8988T (cell line): ENCODE data around the gene ANKS1B.
"Not testable (repeated sequence)": the region's sequence is repeated elsewhere in the genome, so short reads cannot be mapped to it uniquely, and the experiment has no call there.

Experiments
- DNase-seq: peaks from one replicate; pipeline ENCODE4 v3.0.0; 2011

ANKS1B gene

GRCh38 chr12:99253068-99253467 is 731.7 kb downstream of the ANKS1B start:
- DNase-seq, result no peak

- no peak for DNase-seq
Measured at GRCh38 chr12:99250091-99250490, 734.6 kb downstream of the ANKS1B start.

- DNase-seq, result no peak
Measured at GRCh38 chr12:99249543-99249942, 735.2 kb downstream of the ANKS1B start.

GRCh38 chr12:99237907-99238538 is 746.7 kb downstream of the ANKS1B start:
- not testable (repeated sequence) for DNase-seq

GRCh38 chr12:99235381-99235780 is 749.4 kb downstream of the ANKS1B start:
- no peak for DNase-seq

- DNase-seq, result no peak
Measured at GRCh38 chr12:99234702-99235101, 750.0 kb downstream of the ANKS1B start.

- no peak for DNase-seq
Measured at GRCh38 chr12:99232324-99232723, 752.4 kb downstream of the ANKS1B start.

- no peak for DNase-seq
Measured at GRCh38 chr12:99231031-99231430, 753.7 kb downstream of the ANKS1B start.

GRCh38 chr12:99224237-99224636 is 760.5 kb downstream of the ANKS1B start:
- no peak for DNase-seq

- DNase-seq, result no peak
Measured at GRCh38 chr12:99223579-99223978, 761.2 kb downstream of the ANKS1B start.

GRCh38 chr12:99213047-99213446 is 771.7 kb downstream of the ANKS1B start:
- DNase-seq, result no peak

- DNase-seq, result no peak
Measured at GRCh38 chr12:99212275-99212674, 772.5 kb downstream of the ANKS1B start.

- no peak for DNase-seq
Measured at GRCh38 chr12:99205111-99205510, 779.6 kb downstream of the ANKS1B start.

GRCh38 chr12:99201906-99202645 is 782.7 kb downstream of the ANKS1B start:
- DNase-seq, result no peak

GRCh38 chr12:99200711-99201384 is 783.9 kb downstream of the ANKS1B start:
- no peak for DNase-seq

- no peak for DNase-seq
Measured at GRCh38 chr12:99195474-99195873, 789.3 kb downstream of the ANKS1B start.

- no peak for DNase-seq
Measured at GRCh38 chr12:99192489-99192888, 792.2 kb downstream of the ANKS1B start.

GRCh38 chr12:99176871-99177270 is 807.9 kb downstream of the ANKS1B start:
- DNase-seq, result no peak

GRCh38 chr12:99170461-99170860 is 814.3 kb downstream of the ANKS1B start:
- no peak for DNase-seq

- no peak for DNase-seq
Measured at GRCh38 chr12:99170037-99170436, 814.7 kb downstream of the ANKS1B start.

GRCh38 chr12:99157946-99158345 is 826.8 kb downstream of the ANKS1B start:
- DNase-seq, result no peak

- DNase-seq, result no peak
Measured at GRCh38 chr12:99154983-99155336, 829.8 kb downstream of the ANKS1B start.

- DNase-seq, result no peak
Measured at GRCh38 chr12:99154216-99154982, 830.3 kb downstream of the ANKS1B start.
